GM18502 (cell line): ENCODE measurements around the gene SLC16A8.
"Not testable (repeated sequence)": the region's sequence is repeated elsewhere in the genome, so short reads cannot be mapped to it uniquely, and the experiment has no call there.

Experiments
- ATAC-seq: cut with Tn5 transposase; IDR thresholded peaks from one replicate; pipeline ENCODE4 v1.9.1; 2021; ENCODE audit warnings: mild to moderate bottlenecking; ENCODE audit not compliant: unreplicated experiment, poor library complexity

The SLC16A8 gene

DNA sequence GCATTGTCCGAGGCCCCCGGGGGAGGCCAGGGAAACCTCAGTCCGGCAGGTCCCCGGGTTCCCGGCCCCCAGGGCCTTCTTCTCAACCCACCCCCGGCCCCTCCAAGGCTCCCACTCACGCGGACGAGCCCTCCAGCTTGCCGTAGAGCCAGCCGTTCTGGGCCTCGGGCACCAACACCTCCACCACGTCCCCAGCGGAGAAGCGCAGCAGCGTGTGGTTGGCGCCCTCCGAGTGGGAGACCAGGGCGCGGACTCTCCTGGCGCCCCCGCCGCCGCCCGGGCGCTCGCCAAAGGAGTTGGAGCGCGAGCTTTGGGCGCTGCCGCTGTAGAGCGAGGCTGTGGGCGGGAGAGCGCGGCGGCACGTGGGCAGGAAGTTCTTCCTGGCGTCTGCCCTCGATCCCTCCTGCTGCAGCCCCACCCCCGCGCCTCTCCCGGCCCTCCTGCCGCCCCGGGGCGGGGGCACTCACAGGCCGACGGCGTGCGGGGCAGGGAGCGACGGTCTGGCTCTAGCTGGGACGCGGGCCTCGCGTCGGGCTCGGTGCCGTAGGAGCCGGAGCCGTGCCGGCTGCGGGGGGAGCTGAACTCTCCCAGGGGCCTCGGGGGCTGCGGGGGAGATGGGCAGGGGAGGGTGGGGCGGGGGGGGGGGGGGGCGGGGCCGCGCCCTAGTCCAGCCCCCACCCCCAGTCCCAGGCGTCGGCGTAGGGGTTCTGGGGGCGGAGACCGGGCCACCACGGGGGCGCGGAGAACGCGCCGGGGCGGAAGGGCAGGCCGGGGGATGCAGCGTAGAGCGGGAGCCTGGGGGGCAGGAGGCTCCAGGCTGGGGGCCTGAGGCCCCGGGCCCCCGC is 4.9 kb upstream of the SLC16A8 start:
- ATAC-seq, result no peak

DNA sequence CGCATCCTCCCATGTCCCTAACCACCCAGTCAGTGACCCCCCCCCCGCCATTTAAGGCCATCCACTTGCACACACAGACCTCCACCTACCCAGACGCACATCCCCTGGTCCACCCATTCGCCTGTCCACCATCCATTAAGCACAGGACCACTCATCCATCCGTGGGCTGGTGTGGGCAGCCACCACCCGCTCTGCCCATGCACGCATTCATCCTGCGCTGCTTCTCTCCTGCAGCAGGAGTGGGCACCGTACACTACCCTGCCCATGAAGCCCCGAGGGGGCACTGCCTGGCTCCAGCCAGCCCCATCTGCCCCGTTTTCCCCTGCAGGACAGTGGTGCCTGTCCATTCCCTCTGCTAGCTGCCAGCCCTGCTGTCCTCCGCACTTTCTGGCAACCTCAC is 3.9 kb upstream of the SLC16A8 start:
- ATAC-seq, result no peak

DNA sequence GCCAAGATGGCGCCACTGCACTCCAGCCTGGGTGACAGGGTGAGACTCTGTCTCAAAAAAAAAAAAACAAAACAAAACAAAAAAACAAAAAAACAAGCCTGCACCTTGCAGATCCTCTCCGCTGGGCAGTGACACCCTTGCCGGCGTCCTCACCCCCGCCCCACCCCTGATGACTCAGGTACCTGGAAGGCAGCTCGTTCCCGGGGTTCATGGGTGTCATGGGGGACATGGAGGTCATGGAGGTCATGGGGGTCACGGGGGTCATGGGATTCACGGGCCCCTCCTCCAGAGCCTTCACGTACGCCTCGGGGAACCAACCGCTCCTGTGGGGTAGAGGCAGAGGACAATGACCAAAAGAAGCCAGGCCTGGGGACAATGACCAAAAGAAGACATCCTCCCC is 3.0 kb upstream of the SLC16A8 start:
- no peak for ATAC-seq

DNA sequence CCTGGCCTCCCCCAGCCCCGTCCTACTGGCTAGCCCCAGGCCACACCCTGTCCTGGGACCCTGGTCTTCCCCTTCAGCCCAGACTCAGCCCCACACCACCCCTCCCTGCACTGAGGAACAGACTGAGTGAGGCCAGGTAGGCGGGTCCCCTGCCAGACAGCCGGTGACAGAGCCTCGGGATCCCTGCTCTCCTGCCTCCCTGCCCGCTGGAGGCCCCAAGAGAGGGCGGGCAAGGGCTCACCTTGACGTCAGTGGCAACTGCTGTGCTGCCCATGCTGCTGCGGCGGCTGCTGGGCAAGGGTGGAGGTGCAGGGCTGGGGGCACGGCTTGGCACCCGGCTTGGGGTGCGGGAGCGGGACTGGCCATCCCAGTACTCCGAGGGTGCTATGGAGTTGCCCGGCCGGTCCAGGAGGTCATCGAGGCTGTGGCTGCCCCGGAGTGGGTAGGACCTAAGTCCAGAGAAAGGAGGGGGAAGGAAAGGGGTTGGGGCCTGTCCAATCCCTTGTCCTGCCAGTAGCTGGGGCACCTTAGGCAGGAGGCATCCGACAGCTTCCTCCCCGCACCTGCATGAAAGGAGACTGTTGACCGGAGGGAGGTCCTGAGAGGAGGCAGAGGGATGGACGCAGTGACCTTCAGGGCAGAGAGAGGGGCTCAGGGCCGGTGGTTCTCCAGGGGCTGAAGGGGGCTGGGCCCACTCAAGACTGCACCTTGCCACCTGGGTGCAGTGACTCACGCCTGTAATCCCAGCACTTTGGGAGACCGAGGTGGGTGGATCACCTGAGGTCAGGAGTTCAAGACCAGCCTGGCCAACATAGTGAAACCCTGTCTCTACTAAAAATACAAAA is 2.2 kb upstream of the SLC16A8 start:
- no peak for ATAC-seq

DNA sequence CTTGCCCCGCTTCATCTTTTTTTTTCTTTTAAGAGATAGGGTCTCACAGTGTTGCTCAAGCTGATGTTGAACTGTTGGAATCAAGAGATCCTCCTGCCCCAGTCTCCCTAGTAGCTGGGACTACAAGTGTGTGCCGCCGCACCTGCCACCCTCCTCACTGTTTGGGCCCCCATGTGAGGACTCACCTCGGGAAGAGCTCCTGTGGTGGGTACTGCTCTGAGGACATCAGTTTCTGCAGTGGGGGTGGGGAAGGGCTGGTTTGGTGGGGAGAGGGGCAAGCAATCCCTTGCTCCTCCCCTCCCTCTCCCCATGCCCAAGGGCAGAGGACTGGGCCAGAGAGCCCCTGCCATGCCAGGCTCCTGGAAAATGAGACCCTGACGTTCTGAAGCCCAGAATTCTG is 1.5 kb upstream of the SLC16A8 start:
- ATAC-seq, result no peak

DNA sequence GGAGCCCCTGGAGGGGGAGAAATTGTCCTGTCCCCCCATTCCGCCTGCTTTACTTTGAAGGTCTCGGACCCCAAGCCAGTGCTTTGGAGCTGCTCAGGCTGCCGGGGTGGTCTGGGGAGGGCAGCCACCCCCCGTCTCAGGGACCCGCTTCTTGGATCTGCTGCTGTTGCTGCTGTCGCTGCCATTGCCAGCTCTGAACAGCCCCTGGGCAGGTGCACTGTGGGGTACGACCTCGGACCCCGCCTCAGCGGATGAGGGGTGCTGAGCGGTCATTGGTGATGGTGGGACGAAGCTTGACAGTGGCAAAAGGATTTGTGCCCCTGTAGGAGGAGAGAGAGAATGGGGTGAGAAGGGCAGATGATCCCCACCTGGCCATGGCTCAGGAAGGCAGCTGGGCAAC is 1.1 kb upstream of the SLC16A8 start:
- ATAC-seq, result no peak

DNA sequence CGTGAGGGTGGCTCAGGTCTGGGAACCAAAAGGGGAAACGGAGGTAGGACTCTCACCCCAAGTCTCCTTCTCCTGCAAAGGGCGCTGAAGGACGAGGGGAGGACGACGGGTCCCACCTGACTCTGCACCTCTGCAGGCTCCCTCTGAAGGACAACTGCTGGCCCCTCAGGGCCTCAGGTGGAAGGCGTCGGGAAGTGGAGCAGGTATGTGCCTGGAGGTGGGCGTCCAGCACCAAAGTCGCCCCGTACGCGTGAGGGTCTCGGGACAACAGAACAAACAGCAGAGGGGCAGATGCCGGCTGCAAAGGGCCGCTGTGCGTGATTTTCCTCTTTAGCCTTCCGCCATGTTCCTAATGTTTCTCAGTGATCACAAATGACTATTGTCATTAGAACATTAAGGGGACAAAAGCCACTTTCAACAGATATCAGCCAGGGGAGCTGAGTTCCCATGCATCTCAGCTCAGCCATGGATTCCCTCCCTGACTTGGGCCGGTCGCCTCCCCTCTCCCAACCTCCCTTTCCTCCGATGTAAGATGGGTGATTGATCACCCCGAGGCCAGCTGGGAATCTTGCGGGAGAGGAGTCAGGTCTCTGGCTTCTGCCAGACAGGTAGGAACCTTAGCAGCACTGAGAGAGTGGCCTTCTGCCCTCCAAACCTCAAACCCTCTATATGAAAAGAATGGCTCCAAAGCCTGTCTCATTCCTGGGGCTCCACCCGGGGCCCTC is 836 bp downstream of the SLC16A8 start:
- no peak for ATAC-seq

DNA sequence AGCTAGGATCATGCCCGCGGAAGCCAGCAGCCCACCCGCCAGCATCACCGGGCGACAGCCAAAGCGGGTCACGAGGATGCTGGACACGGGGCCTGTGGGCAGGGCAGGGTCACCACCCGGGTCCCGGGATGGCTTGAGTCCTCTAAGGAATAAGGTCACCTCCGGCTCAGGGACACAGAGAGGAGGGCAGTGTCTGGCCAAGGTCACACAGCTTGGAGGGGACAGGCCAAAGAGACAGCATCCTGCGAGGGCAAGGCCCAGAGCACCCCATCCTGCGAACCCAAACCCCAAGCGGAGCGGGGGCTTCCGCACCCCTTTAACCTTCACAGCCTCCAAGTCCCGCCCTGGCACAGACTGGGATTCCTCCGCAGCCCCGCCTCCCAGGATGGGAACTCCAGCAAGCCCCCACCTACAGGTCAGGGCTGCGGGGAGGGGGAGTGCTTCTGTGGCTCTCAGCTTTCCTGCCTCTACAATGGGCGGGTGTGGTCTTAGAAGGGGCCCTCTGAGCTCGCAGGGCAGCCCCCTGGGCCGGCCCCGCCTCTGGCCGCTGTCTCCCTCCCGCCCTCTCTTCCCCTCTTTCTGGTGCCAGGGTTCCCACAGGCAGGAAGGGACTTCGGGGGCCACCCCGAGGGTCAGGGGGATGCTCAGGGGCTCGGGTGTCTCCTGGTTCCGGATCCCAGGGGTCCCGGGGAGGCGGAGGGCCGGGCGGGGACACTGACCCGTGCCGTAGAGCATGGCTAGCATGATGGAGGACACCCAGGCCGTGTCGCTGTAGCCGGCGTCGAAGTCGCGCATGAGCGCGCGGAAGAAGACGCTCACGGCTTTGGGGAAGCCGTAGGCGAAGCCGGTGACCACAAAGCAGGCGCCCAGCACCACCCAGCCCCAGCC is 1.8 kb downstream of the SLC16A8 start:
- no peak for ATAC-seq

DNA sequence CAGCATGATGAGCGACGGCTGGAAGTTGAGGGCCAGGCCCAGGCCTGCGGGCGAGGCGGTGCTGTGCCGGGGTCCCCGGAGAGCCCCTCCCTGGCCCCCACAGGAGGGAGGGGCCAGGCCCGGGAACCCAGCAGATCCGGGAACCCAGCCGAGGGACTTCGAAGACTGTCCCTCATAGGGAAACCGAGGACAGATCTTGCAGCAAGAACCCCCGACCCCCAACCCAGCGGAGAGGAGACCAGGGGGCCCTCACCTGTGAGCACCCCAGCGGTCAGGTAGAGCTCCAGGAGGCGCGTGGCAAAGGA is 2.4 kb downstream of the SLC16A8 start:
- ATAC-seq, result no peak

DNA sequence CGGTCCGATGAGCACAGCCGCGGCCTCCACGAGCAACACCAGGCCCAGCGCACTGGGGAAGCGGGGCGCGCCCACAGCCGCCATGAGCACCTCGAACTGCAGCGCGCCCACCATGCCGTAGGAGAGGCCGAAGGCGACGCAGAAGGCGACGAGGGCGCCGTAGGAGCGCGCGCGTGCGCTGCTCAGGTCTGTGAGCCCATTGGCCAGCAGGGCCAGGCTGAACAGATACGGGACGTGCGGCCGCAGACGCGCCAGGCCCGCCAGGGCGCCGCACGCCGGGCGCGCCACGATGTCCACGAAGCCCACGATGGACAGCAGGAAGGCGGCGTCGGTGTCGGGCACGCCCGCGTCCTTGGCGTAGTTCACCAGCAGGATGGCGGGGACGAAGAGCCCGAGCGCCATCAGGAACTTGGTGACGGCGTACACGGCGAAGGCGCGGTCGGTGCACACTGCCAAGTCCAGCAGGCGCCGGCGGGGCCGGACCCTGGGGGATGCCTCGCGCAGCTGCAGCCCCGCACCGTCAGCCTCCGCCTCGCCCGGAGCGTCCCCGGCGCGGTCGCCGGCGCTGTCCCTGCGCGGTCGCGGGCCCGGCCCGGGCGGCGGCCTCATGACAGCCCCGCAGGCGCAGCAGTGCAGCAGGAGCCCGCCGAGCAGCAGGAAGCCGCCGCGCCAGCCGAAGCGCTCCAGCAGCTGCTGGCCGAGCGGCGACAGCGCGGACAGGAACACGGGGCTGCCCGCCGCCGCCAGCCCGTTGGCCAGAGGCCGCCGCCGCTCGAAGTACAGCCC is 2.9 kb downstream of the SLC16A8 start:
- no peak for ATAC-seq

DNA sequence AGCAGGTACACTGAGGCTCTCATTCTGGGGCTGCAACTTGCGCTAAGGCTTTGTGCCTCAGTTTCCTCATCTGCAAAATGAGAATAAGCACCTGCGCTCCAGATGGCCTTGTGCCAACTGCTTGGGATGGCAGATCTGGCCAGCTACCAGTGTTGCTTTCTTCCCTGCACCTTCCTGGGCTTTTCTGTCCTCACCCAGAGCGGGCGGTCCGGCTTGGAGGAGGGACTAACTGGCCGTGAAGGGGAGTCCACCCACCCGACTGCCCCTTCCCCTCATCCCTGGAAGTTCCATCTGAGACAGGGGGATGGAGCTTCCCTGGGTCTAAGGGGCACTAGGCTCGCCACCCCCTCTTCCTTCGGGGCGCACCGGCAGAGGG is 3.5 kb downstream of the SLC16A8 start:
- no peak for ATAC-seq

DNA sequence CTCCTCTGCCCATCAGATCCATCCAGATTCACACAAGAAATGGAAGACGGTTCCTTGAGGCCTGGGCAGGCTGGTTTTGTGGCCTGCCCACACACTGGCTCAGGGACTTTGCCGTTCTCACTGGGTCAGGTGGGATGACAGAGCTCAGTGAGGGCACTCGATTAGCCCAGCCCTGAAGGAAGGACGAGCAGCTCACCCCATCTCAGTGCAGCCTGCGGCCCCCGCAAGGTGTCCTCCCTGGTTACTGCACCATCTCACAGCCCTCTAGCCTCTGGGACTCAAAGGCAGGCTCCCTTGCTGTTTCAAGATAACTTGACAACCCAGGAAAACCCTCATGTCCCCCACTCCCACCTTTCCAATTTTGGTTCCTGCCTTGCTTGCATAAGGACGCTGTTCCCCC is 4.2 kb downstream of the SLC16A8 start:
- no peak for ATAC-seq

DNA sequence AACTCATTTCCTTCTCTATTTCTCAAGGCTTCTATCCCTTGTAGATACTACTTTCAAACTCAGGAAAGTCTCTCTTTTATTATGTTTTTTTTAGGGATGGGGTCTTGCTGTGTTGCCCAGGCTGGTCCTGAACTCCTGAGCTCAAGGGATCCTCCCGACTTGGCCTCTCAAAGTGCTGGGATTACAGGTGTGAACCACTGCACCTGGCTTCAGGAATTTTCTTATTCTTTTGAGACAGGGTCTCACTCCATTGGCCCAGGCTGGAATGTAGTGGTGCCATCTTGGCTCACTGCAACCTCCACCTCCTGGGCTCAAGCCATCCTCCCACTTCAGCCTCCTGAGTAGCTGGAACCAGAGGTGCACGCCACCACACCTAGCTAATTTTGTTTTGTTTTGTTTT is 4.8 kb downstream of the SLC16A8 start:
- not testable (repeated sequence) for ATAC-seq

DNA sequence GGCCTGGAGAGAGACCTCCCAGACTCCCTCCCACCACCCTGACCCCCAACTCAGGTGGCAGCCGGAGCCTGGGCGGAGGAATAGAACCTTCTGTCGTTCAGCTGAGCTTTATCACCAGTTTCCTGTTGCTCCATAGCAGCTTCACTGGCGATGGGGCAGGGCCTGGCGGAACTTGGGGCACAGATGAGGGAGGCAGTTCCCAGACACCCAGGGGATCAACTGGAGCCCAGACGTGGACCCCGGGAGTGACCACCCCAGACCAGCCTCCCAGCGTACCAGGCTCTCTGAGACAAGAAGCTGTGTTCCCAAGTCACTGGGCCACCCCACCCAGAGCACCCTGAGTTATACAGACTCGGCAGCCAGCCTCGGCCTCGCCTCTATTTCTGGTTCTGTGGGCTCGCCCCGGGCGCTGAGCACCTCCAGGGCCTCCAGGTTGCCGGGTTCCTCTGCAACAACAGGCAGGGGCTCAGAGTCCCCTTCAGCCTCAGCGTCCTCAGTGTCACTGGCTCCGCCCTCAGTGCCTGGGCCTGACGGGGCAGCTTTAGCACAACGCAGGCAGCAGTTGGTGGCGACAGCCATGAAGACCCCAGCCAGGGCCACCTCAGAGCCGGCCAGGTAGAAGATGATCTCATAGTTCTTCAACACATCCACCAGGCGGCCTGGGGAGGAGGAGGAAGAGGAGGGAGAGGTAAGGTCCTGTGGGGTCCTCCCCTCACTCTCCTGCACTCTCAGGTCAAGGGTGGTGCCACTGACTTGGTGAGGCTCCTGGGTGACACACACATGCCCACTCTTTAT is 5.7 kb downstream of the SLC16A8 start:
- ATAC-seq, result no peak

DNA sequence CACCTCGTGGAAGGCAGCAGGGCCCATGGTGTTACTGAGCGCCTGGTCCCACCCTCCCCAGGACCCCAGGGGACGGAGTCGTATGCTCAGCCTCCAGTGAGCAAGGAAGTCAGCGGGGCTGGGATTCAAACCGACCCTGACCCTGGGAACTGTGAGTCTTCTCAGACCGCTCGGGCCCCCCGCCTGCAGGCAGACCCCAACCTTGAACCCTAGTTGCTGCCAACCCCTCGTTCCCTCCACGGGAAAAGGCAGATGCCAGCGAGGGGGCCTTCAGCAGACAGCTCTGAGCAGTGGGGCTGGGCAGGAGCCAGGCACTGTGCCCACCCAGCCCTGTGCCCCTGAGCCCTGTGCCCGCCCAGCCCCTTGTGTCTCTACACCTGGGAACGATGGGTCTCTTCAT is 6.4 kb downstream of the SLC16A8 start:
- ATAC-seq, result no peak

DNA sequence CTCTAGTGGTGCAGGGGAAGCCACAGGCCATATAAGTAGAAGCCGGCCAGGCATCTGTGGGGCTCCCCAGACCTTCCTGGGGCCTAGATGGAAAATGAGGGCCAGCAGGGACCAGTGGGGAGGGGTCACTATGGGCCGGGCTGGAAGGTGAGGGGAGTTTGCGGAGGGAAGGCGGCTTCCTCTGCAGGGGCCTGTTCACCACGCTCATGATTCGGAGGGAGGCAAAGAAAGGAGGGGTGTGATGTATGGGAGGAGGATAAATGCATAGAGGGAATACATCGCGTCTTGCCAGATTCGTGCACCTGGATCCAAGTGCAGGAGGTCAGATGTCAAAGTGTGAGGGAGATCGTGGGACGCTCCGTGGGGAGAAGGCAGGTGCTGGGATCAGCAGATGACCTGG is 6.9 kb downstream of the SLC16A8 start:
- ATAC-seq, result no peak

DNA sequence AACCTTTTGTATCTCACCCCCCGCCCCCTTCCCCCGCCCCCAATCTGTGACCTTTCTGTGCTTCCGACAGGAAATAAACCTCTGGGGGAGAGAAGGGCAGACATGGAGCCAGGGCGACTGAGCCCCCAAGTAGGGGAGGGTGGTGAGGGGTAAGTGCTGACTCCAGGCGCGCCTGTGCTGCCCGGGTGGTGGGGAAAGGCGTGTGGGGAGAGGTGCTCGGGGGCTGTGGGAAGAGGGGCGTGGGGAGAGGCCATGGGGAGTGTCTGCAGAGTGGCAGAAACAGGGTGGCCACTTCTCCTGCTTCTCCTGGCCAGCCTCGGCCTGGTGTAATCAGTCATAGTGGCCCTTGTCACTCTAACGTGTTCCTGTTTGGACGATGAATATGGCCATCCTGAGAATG is 8.0 kb downstream of the SLC16A8 start:
- ATAC-seq, result no peak

DNA sequence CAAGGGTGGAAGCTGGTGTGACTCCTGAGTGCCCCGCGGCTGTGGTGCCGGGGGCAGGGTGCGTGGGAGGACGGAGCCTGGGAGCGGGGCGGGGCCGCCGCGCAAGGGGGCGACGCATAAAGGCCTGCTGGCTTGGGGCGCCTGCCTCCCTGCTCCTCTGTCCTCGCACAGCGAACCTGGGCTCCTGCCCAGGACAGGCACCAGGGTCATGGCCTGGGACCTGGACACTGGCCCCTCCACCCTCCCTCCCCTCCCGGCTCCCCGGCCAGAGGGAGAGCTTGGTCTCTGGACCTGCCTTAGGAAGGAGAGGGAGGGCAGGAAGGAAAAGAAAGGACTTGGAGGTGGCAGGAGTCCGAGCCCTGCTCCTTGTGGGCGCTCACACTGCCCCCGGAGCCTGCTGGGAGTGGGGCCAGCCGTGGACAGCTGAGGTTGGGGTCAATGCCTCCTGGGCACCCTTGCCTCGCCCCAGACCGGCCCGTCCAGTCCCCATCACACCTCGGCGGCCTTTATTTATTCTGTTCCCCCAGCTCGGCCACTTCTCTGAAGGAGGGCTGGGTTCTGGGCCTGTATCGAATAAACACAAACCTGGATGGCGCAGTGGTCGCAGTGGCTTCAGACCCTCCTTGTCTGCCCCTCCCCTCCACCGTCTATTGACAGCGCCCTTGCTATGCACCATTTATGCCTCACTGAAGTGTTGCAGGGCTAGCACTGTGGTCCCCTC is 8.7 kb downstream of the SLC16A8 start:
- no peak for ATAC-seq
